Thoracic aorta (tissue), 2 donors: ENCODE results near the gene FXYD2. TPM values are rescaled to one million over a fixed set of nuclear protein-coding genes. Genes with fewer than 3 reads are reported as not detected.

Experiments used
- ATAC-seq: fragments of 150-250 bp; one replicate; pipeline ENCODE4 v1.8.0; 2017; ENCODE audit warnings: low read depth; ENCODE audit not compliant: insufficient number of reproducible peaks, low FRiP score
- DNase-seq: peaks from one replicate; pipeline ENCODE4 v3.0.0-alpha.2; 2020; ENCODE audit warnings: low spot score
- H3K27ac ChIP-seq, 2 donors: fragments of 200-600 bp; sonication (generic); 1 replicate in 1 of 2; 2 replicates in 1 of 2; pipeline ENCODE4 v1.5.1; 2016; ENCODE audit warnings: mild to moderate bottlenecking in 2 of 2, moderate library complexity in 2 of 2
- H3K27me3 ChIP-seq: fragments of 200-600 bp; sonication (generic); replicated peaks from 2 replicates; pipeline ENCODE4 v1.6.0; 2016; ENCODE audit warnings: mild to moderate bottlenecking; ENCODE audit not compliant: insufficient read depth
- H3K36me3 ChIP-seq: fragments of 200-600 bp; sonication (generic); one replicate; pipeline ENCODE4 v1.5.1; 2016
- H3K4me1 ChIP-seq, 2 donors: fragments of 200-600 bp; sonication (generic); 1 replicate in 1 of 2; 2 replicates in 1 of 2; pipeline versions ENCODE4 v1.5.1 to v1.6.0; 2016; ENCODE audit warnings: low read depth in 2 of 2, mild to moderate bottlenecking in 1 of 2; ENCODE audit not compliant: control insufficient read depth in 1 of 2
- H3K4me3 ChIP-seq: fragments of 200-600 bp; sonication (generic); 2 replicates; pipeline ENCODE4 v1.5.1; 2016; ENCODE audit warnings: mild to moderate bottlenecking
- H3K9me3 ChIP-seq: fragments of 200-600 bp; sonication (generic); 2 replicates; pipeline ENCODE4 v1.5.1; 2016
- total RNA-seq, 2 donors: library from RNA; depleted of rRNA; stranded (reverse); fragments of >200 nt; gene quantifications; one replicate each; pipeline versions ENCODE4 v1.1.0 to v1.2.3, GENCODE V29; 2016
- TF ChIP-seq, protein P1 (sequence below): fragments of 200-600 bp; sonication (generic); IDR thresholded peaks from one replicate; pipeline ENCODE4 v1.5.1; 2019; ENCODE audit warnings: antibody characterized with exemption

The FXYD2 gene
- total RNA-seq, 2 donors from 2014 or later: not detected

DNA sequence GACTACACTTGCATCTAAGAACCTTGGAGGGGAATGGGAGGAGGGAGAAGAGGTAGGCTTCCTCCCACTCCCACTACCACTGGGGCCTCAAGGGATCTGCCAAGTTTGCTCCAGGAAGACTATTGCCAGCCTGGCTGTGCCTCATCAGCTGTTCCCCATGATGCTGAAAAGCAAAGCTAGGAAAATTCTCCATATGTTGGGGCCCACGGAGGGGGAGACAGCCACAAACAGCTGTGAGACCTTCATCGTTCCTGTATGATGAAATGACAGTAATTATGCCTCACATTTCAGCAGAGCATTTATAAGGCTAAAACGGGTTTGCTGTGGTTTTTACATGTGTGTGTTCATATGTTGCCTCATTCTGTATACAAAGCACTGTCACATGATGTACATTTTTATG, 34.3 kb downstream of the FXYD2 start:
- ATAC-seq (no peak), DNase-seq (no peak)
- H3K4me3 ChIP-seq: no peak overlapping the region
- H3K27ac ChIP-seq: no peak overlapping the region
- H3K9me3 ChIP-seq: no peaks in the 10 kb centered on the region
- TF ChIP-seq, protein P1, sequence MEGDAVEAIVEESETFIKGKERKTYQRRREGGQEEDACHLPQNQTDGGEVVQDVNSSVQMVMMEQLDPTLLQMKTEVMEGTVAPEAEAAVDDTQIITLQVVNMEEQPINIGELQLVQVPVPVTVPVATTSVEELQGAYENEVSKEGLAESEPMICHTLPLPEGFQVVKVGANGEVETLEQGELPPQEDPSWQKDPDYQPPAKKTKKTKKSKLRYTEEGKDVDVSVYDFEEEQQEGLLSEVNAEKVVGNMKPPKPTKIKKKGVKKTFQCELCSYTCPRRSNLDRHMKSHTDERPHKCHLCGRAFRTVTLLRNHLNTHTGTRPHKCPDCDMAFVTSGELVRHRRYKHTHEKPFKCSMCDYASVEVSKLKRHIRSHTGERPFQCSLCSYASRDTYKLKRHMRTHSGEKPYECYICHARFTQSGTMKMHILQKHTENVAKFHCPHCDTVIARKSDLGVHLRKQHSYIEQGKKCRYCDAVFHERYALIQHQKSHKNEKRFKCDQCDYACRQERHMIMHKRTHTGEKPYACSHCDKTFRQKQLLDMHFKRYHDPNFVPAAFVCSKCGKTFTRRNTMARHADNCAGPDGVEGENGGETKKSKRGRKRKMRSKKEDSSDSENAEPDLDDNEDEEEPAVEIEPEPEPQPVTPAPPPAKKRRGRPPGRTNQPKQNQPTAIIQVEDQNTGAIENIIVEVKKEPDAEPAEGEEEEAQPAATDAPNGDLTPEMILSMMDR: no peak
- no peaks in the 10 kb centered on the region for H3K4me1 ChIP-seq
- no peaks in the 10 kb centered on the region for H3K36me3 ChIP-seq
- no peaks in the 10 kb centered on the region for H3K27me3 ChIP-seq

GRCh38 chr11:117789241-117789640, 35.3 kb downstream of the FXYD2 start:
- TF ChIP-seq, protein P1: no peak
- Histone ChIP-seq H3K4me3 (no peak overlapping the region), H3K4me1 (no peaks in the 10 kb centered on the region), H3K27ac (no peak overlapping the region), H3K9me3 (no peaks in the 10 kb centered on the region), H3K36me3 (no peaks in the 10 kb centered on the region), H3K27me3 (no peaks in the 10 kb centered on the region)
- ATAC-seq: no peak
- no peak for DNase-seq

DNA sequence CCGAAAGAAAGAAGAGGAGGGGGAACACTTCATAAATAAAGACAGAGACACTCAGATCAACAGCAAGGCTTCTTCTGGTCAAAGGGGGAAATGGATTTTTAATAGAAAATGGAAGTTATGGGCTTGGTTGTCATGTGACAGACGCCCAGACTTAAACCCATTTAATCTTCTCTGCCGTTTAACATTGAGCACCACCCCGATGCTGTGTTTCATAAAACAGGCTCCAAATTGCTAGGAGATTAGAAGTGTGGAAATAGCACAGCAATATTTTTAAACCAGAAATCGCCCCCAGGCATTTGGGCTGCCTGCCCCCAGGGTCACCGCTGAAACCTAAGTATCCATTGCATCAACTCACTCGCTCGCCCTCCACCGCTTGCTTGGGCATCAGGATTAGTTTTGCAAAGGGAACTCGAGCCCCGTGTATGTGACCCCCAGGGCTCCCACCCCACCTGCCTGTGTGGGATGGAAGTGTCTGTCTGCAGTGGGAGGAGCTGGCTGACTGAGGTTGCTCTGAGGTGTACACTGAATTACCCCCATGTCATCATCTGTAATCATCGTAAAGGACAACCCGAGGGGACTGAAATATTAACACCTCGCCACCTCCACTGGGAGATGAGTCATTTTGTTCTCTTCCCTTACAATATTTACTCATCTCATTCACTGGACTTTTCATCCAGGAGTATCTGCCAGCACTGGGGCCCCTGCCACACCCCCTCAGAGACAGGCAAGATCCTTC, 38.2 kb downstream of the FXYD2 start:
- Histone ChIP-seq H3K4me3 (no peak overlapping the region), H3K27ac (no peak overlapping the region), H3K36me3 (no peaks in the 10 kb centered on the region), H3K27me3 (no peaks in the 10 kb centered on the region), H3K9me3 (no peaks in the 10 kb centered on the region), H3K4me1 (no peaks in the 10 kb centered on the region)
- DNase-seq (no peak), ATAC-seq (no peak)
- TF ChIP-seq, protein P1: no peak

DNA sequence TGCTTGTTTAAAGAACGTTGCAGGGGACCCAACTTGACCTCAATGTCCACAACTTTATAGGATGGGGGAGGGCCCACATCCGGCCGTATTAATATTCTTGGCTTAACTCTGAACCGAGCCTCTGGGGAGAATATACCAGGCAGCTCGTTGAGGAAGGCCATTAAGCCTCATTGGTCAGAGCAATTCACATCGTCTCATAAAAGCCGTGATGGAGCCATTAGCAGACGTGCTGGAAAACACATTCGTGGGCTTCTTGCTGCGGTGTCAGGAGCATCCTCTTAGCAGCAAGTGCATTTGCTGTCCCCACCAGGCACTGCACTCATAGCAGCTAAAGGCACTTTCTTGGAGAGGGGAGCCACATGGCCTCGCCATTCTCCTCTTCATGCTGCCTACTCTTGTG, 42.4 kb downstream of the FXYD2 start:
- no peak for DNase-seq
- Histone ChIP-seq H3K9me3 (no peaks in the 10 kb centered on the region), H3K4me1 (no peaks in the 10 kb centered on the region), H3K27me3 (no peaks in the 10 kb centered on the region), H3K4me3 (no peak overlapping the region), H3K27ac (no peak overlapping the region), H3K36me3 (no peaks in the 10 kb centered on the region)
- ATAC-seq: no peak
- TF ChIP-seq, protein P1: no peak

GRCh38 chr11:117781627-117782026, 42.9 kb downstream of the FXYD2 start:
- H3K27me3 ChIP-seq: no peaks in the 10 kb centered on the region
- TF ChIP-seq, protein P1: no peak
- no peak overlapping the region for H3K27ac ChIP-seq
- DNase-seq (no peak), ATAC-seq (no peak)
- H3K4me3 ChIP-seq: no peak overlapping the region
- H3K4me1 ChIP-seq: no peaks in the 10 kb centered on the region
- no peaks in the 10 kb centered on the region for H3K9me3 ChIP-seq
- no peaks in the 10 kb centered on the region for H3K36me3 ChIP-seq
